ENCODE results near the gene NEURL1. TPM values are rescaled to one million over a fixed set of nuclear protein-coding genes. Genes with fewer than 3 reads are reported as not detected.

The NEURL1 gene
- total and polyA plus RNA-seq, 2 experiments from 2014 or later = 1.1 to 1.5 TPM

- H3K9me3 ChIP-seq (ENCODE audit: low read depth) = no peaks in the 10 kb centered on the region
- peaks cover 25% of the 10 kb centered on the region; the same call in 1 of the 2 replicates for H3K27me3 ChIP-seq (replicated peaks; ENCODE audit: insufficient read depth)
- H3K4me2 ChIP-seq (ENCODE audit: unreplicated experiment) = no peak overlapping the region
- in situ Hi-C loops (cut with MboI) = no loop called here
- no peaks in the 10 kb centered on the region for H4K20me1 ChIP-seq (ENCODE audit: insufficient read depth)
- peaks cover 8% of the 10 kb centered on the region; the same call in 1 of the 2 replicates for H3F3A ChIP-seq (ENCODE audit: insufficient read depth)
- H3K27ac ChIP-seq = no peak overlapping the region
- no peaks in the 10 kb centered on the region for H3K79me2 ChIP-seq (ENCODE audit: insufficient read depth)
- no peaks in the 10 kb centered on the region for H3K36me3 ChIP-seq (ENCODE audit: low read depth)
- no peak for TF ChIP-seq EZH2 (IDR thresholded peaks at IDR 0.05; ENCODE audit: insufficient read depth, poor library complexity, severe bottlenecking)
- TF ChIP-seq EZH2phosphoT487 (IDR thresholded peaks at IDR 0.05; ENCODE audit: insufficient read depth, low read depth) = no peak
- H3K9ac ChIP-seq = no peak overlapping the region
- no peaks in the 10 kb centered on the region for H3K9me2 ChIP-seq (ENCODE audit: insufficient read depth)
- no peak for DNase-seq
- no peak overlapping the region for H3K4me3 ChIP-seq
- no peak overlapping the region for H2AFZ ChIP-seq
- WGBS, 2 experiments (ENCODE audit: low coverage in 1 of 2, low lambda C conversion rate in 2 of 2, missing lambda C conversion rate in 2 of 2) = 63 to 65% methylated on average over 10 of the region's 10 CpGs
- H3K4me1 ChIP-seq (ENCODE audit: insufficient read depth) = no peaks in the 10 kb centered on the region
These were observed 17.6 kb downstream of the NEURL1 start for GRCh38 chr10:103510791-103511752.

GRCh38 chr10:103512166-103512565 is 18.7 kb downstream of the NEURL1 start:
- Histone ChIP-seq H3K36me3 (ENCODE audit: low read depth) (no peaks in the 10 kb centered on the region), H3K4me1 (ENCODE audit: insufficient read depth) (no peaks in the 10 kb centered on the region), H3K27ac (no peak overlapping the region), H3K27me3 (replicated peaks; ENCODE audit: insufficient read depth) (peaks cover 15% of the 10 kb centered on the region; the same call in 1 of the 2 replicates), H3F3A (ENCODE audit: insufficient read depth) (peaks cover 8% of the 10 kb centered on the region; the same call in 1 of the 2 replicates), H2AFZ (no peak overlapping the region), H3K9me3 (ENCODE audit: low read depth) (no peaks in the 10 kb centered on the region), H3K9me2 (ENCODE audit: insufficient read depth) (no peaks in the 10 kb centered on the region), H4K20me1 (ENCODE audit: insufficient read depth) (no peaks in the 10 kb centered on the region), H3K79me2 (ENCODE audit: insufficient read depth) (no peaks in the 10 kb centered on the region), H3K4me2 (ENCODE audit: unreplicated experiment) (no peak overlapping the region), H3K4me3 (no peak overlapping the region), H3K9ac (no peak overlapping the region)
- in situ Hi-C loops (cut with MboI) = no loop called here
- TF ChIP-seq EZH2 (IDR thresholded peaks at IDR 0.05; ENCODE audit: insufficient read depth, poor library complexity, severe bottlenecking) = no peak
- TF ChIP-seq EZH2phosphoT487 (IDR thresholded peaks at IDR 0.05; ENCODE audit: insufficient read depth, low read depth) = no peak
- no peak for DNase-seq

- in situ Hi-C loops (cut with MboI) = no loop called here
- Histone ChIP-seq H3K4me2 (ENCODE audit: unreplicated experiment) (no peak overlapping the region), H2AFZ (no peak overlapping the region)
These were observed 19.3 kb downstream of the NEURL1 start for GRCh38 chr10:103512591-103513379.

GRCh38 chr10:103513380-103514060 is 20.0 kb downstream of the NEURL1 start:
- Histone ChIP-seq H3K9me3 (ENCODE audit: low read depth) (no peaks in the 10 kb centered on the region), H3K79me2 (ENCODE audit: insufficient read depth) (no peaks in the 10 kb centered on the region), H2AFZ (no peak overlapping the region), H3K27me3 (replicated peaks; ENCODE audit: insufficient read depth) (peaks cover 4% of the 10 kb centered on the region; the same call in 1 of the 2 replicates), H3K9me2 (ENCODE audit: insufficient read depth) (no peaks in the 10 kb centered on the region), H3K9ac (no peak overlapping the region), H3K36me3 (ENCODE audit: low read depth) (no peaks in the 10 kb centered on the region), H3K4me3 (no peak overlapping the region), H4K20me1 (ENCODE audit: insufficient read depth) (no peaks in the 10 kb centered on the region), H3K27ac (no peak overlapping the region), H3K4me1 (ENCODE audit: insufficient read depth) (no peaks in the 10 kb centered on the region), H3F3A (ENCODE audit: insufficient read depth) (peaks cover 8% of the 10 kb centered on the region; the same call in 1 of the 2 replicates), H3K4me2 (ENCODE audit: unreplicated experiment) (no peak overlapping the region)
- in situ Hi-C loops (cut with MboI) = no loop called here
- DNase-seq = no peak
- WGBS, 2 experiments (ENCODE audit: low coverage in 1 of 2, low lambda C conversion rate in 2 of 2, missing lambda C conversion rate in 2 of 2) = 87 to 93% methylated on average over 4 to 8 of the region's 8 CpGs
- TF ChIP-seq EZH2phosphoT487 (IDR thresholded peaks at IDR 0.05; ENCODE audit: insufficient read depth, low read depth) (no peak), EZH2 (IDR thresholded peaks at IDR 0.05; ENCODE audit: insufficient read depth, poor library complexity, severe bottlenecking) (no peak)

More at GRCh38 chr10:103512591-103513379, 19.3 kb downstream of the NEURL1 start:
- no peaks in the 10 kb centered on the region for H3K79me2 ChIP-seq (ENCODE audit: insufficient read depth)
- H3K9me2 ChIP-seq (ENCODE audit: insufficient read depth) = no peaks in the 10 kb centered on the region
- H3K4me1 ChIP-seq (ENCODE audit: insufficient read depth) = no peaks in the 10 kb centered on the region
- no peak overlapping the region for H3K9ac ChIP-seq
- peaks cover 11% of the 10 kb centered on the region; the same call in 1 of the 2 replicates for H3K27me3 ChIP-seq (replicated peaks; ENCODE audit: insufficient read depth)
- H3K4me3 ChIP-seq = no peak overlapping the region
- no peaks in the 10 kb centered on the region for H3K36me3 ChIP-seq (ENCODE audit: low read depth)
- peaks cover 8% of the 10 kb centered on the region; the same call in 1 of the 2 replicates for H3F3A ChIP-seq (ENCODE audit: insufficient read depth)
- H3K9me3 ChIP-seq (ENCODE audit: low read depth) = no peaks in the 10 kb centered on the region
- no peak overlapping the region for H3K27ac ChIP-seq
- no peak for TF ChIP-seq EZH2 (IDR thresholded peaks at IDR 0.05; ENCODE audit: insufficient read depth, poor library complexity, severe bottlenecking)
- no peak for TF ChIP-seq EZH2phosphoT487 (IDR thresholded peaks at IDR 0.05; ENCODE audit: insufficient read depth, low read depth)
- 65 to 66% methylated on average over 11 to 13 of the region's 13 CpGs for WGBS, 2 experiments (ENCODE audit: low coverage in 1 of 2, low lambda C conversion rate in 2 of 2, missing lambda C conversion rate in 2 of 2)
- no peaks in the 10 kb centered on the region for H4K20me1 ChIP-seq (ENCODE audit: insufficient read depth)
- no peak for DNase-seq

All from GM23248 (cell line).